ENCODE results near the gene ATP6AP1.

Gene ATP6AP1

GRCh38 chrX:154472685-154473632 is 44.5 kb downstream of the ATP6AP1 start:
- DNase-seq = no peak

- DNase-seq = no peak
Observed at GRCh38 chrX:154473683-154474082, 45.2 kb downstream of the ATP6AP1 start.

GRCh38 chrX:154476821-154477220 is 48.3 kb downstream of the ATP6AP1 start:
- no peak for DNase-seq

- no peak for DNase-seq
Observed at GRCh38 chrX:154477891-154478477, 49.5 kb downstream of the ATP6AP1 start.

GRCh38 chrX:154478728-154479622 is 50.5 kb downstream of the ATP6AP1 start, which contains the start of gene LAGE3:
Gene LAGE3, minus strand, starts transcription at chrX:154479281. Its CDS starts 366 bp downstream, at chrX:154478915.
- peak; percentile 67 to 68 for DNase-seq

- DNase-seq = no peak
Observed at GRCh38 chrX:154481195-154481594, 52.7 kb downstream of the ATP6AP1 start.

GRCh38 chrX:154481911-154482601 is 53.6 kb downstream of the ATP6AP1 start:
- no peak for DNase-seq

- DNase-seq = no peak
Observed at GRCh38 chrX:154482786-154483185, 54.3 kb downstream of the ATP6AP1 start.

- DNase-seq = no peak
Observed at GRCh38 chrX:154483325-154483724, 54.8 kb downstream of the ATP6AP1 start.

GRCh38 chrX:154484255-154485149 is 56.0 kb downstream of the ATP6AP1 start:
- no peak for DNase-seq

- no peak for DNase-seq
Observed at GRCh38 chrX:154485150-154486051, 56.9 kb downstream of the ATP6AP1 start.

- DNase-seq = no peak
Observed at GRCh38 chrX:154486052-154486395, 57.5 kb downstream of the ATP6AP1 start.
